ENCODE measurements around the gene SLC25A15. TPM values are rescaled to one million over a fixed set of nuclear protein-coding genes. Genes with fewer than 3 reads are reported as not detected.

The SLC25A15 gene
- 25.3 and 38.5 TPM in 2 replicates for total RNA-seq (2014; rRNA removed; shearing (Covaris generic))

- peak; percentile 50 for DNase-seq (ENCODE audit: low spot score)
These were observed at the start of gene SLC25A15 for GRCh38 chr13:40789275-40790153. TSS of gene SLC25A15 (plus strand) at chr13:40789611. CDS start at chr13:40793227, 3,616 bp downstream.

- no peak for DNase-seq (ENCODE audit: low spot score)
These were observed 40.1 kb upstream of the SLC25A15 start for GRCh38 chr13:40749327-40749726.

GRCh38 chr13:40755082-40755700 is 34.2 kb upstream of the SLC25A15 start:
- DNase-seq (ENCODE audit: low spot score), result no peak

- DNase-seq (ENCODE audit: low spot score), result no peak
These were observed 33.4 kb upstream of the SLC25A15 start for GRCh38 chr13:40756042-40756441.

- no peak for DNase-seq (ENCODE audit: low spot score)
These were observed 30.6 kb upstream of the SLC25A15 start for GRCh38 chr13:40758811-40759210.

GRCh38 chr13:40762849-40763248 is 26.6 kb upstream of the SLC25A15 start:
- DNase-seq (ENCODE audit: low spot score), result no peak

GRCh38 chr13:40764587-40765403 is 24.6 kb upstream of the SLC25A15 start:
- DNase-seq (ENCODE audit: low spot score), result no peak

GRCh38 chr13:40765602-40766001 is 23.8 kb upstream of the SLC25A15 start:
- DNase-seq (ENCODE audit: low spot score), result no peak

- DNase-seq (ENCODE audit: low spot score), result no peak
These were observed 19.4 kb upstream of the SLC25A15 start for GRCh38 chr13:40769970-40770369.

GRCh38 chr13:40770609-40770933 is 18.8 kb upstream of the SLC25A15 start:
- no peak for DNase-seq (ENCODE audit: low spot score)

GRCh38 chr13:40770934-40771618 is 18.3 kb upstream of the SLC25A15 start, which contains the start of gene MRPS31:
TSS of gene MRPS31 (minus strand) at chr13:40771190. CDS start at chr13:40771136, 54 bp downstream.
- DNase-seq (ENCODE audit: low spot score), result peak; percentile 88

- DNase-seq (ENCODE audit: low spot score), result no peak
These were observed 16.5 kb upstream of the SLC25A15 start for GRCh38 chr13:40772765-40773473.

- DNase-seq (ENCODE audit: low spot score), result no peak
These were observed 14.7 kb upstream of the SLC25A15 start for GRCh38 chr13:40774672-40775071.

GRCh38 chr13:40776232-40776631 is 13.2 kb upstream of the SLC25A15 start:
- no peak for DNase-seq (ENCODE audit: low spot score)

- peak; percentile 60 for DNase-seq (ENCODE audit: low spot score)
These were observed 12.7 kb upstream of the SLC25A15 start for GRCh38 chr13:40776681-40777165.

GRCh38 chr13:40777166-40777808 is 12.1 kb upstream of the SLC25A15 start:
- peak; percentile 44 for DNase-seq (ENCODE audit: low spot score)

- DNase-seq (ENCODE audit: low spot score), result no peak
These were observed 11.6 kb upstream of the SLC25A15 start for GRCh38 chr13:40777809-40778175.

GRCh38 chr13:40779049-40779448 is 10.4 kb upstream of the SLC25A15 start:
- DNase-seq (ENCODE audit: low spot score), result no peak

- DNase-seq (ENCODE audit: low spot score), result no peak
These were observed 9.6 kb upstream of the SLC25A15 start for GRCh38 chr13:40779796-40780285.

- DNase-seq (ENCODE audit: low spot score), result peak; percentile 16
These were observed 8.5 kb upstream of the SLC25A15 start for GRCh38 chr13:40780822-40781401.
